ENCODE results near the gene SLC25A24.

SLC25A24 gene

DNA sequence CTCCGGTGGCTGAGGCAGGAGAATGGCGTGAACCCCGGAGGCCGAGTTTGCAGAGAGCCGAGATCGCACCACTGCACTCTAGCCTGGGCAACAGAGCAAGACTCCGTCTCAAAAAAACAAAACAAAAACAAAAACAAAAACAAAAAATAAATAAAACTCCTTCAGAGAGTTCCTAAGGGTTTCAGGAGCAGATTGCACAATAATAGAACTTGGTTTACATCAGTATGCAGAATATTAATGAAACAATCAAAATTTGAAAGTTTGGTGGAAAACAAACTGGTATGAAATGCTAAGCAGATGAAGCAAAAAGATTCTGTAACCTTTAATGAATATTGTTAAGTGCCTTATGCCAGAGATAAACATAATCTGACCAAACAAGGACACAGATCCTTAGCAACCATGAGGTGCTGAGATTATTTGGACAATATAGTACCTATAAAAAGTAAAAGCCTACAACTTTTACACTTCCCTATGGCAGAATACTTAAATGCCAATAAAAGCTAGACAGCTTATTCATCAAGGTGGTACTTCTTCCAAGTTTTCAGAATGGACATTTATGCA lies 41.2 kb downstream of the SLC25A24 start:
- Histone ChIP-seq H3K4me1 (ENCODE audit: control insufficient read depth, low read length) (no peaks in the 10 kb centered on the region), H3F3A (ENCODE audit: control insufficient read depth, insufficient read depth) (0 out of 2 replicates have a peak, but pooled peaks cover 3% of the 10 kb centered on the region), H3K79me2 (ENCODE audit: control insufficient read depth, low read length) (no peaks in the 10 kb centered on the region), H3K27me3 (ENCODE audit: control insufficient read depth, low read length) (no peaks in the 10 kb centered on the region), H3K4me2 (ENCODE audit: low read length) (no peak overlapping the region), H3K9me3 (ENCODE audit: control insufficient read depth, insufficient read depth, low read length) (no peaks in the 10 kb centered on the region), H3K9me2 (replicated peaks; ENCODE audit: control insufficient read depth, low read length) (no peaks in the 10 kb centered on the region), H4K20me1 (ENCODE audit: control insufficient read depth, insufficient read depth, low read depth, low read length) (no peaks in the 10 kb centered on the region), H3K4me3 (ENCODE audit: low read length) (no peak overlapping the region), H3K36me3 (ENCODE audit: control insufficient read depth, low read length) (no peaks in the 10 kb centered on the region), H3K27ac (ENCODE audit: low read depth, low read length) (no peak overlapping the region)
- TF ChIP-seq, protein P1, sequence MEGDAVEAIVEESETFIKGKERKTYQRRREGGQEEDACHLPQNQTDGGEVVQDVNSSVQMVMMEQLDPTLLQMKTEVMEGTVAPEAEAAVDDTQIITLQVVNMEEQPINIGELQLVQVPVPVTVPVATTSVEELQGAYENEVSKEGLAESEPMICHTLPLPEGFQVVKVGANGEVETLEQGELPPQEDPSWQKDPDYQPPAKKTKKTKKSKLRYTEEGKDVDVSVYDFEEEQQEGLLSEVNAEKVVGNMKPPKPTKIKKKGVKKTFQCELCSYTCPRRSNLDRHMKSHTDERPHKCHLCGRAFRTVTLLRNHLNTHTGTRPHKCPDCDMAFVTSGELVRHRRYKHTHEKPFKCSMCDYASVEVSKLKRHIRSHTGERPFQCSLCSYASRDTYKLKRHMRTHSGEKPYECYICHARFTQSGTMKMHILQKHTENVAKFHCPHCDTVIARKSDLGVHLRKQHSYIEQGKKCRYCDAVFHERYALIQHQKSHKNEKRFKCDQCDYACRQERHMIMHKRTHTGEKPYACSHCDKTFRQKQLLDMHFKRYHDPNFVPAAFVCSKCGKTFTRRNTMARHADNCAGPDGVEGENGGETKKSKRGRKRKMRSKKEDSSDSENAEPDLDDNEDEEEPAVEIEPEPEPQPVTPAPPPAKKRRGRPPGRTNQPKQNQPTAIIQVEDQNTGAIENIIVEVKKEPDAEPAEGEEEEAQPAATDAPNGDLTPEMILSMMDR (IDR thresholded peaks at IDR 0.05; ENCODE audit: low read depth, low read length, poor library complexity, severe bottlenecking): no peak
- TF ChIP-seq EZH2phosphoT487 (IDR thresholded peaks at IDR 0.05; ENCODE audit: borderline replicate concordance, low read length): no peak

- Histone ChIP-seq H3K27ac (ENCODE audit: low read depth, low read length) (no peak overlapping the region), H3K4me3 (ENCODE audit: low read length) (no peak overlapping the region), H3F3A (ENCODE audit: control insufficient read depth, insufficient read depth) (no peaks in the 10 kb centered on the region), H3K36me3 (ENCODE audit: control insufficient read depth, low read length) (no peaks in the 10 kb centered on the region), H3K9me2 (replicated peaks; ENCODE audit: control insufficient read depth, low read length) (no peaks in the 10 kb centered on the region), H4K20me1 (ENCODE audit: control insufficient read depth, insufficient read depth, low read depth, low read length) (no peaks in the 10 kb centered on the region), H3K4me1 (ENCODE audit: control insufficient read depth, low read length) (no peaks in the 10 kb centered on the region), H3K9me3 (ENCODE audit: control insufficient read depth, insufficient read depth, low read length) (no peaks in the 10 kb centered on the region), H3K27me3 (ENCODE audit: control insufficient read depth, low read length) (no peaks in the 10 kb centered on the region), H3K79me2 (ENCODE audit: control insufficient read depth, low read length) (no peaks in the 10 kb centered on the region), H3K4me2 (ENCODE audit: low read length) (no peak overlapping the region)
- TF ChIP-seq, protein P1 (IDR thresholded peaks at IDR 0.05; ENCODE audit: low read depth, low read length, poor library complexity, severe bottlenecking): no peak
- TF ChIP-seq EZH2phosphoT487 (IDR thresholded peaks at IDR 0.05; ENCODE audit: borderline replicate concordance, low read length): no peak
Observed at GRCh38 chr1:108154314-108154713, 45.8 kb downstream of the SLC25A24 start.

- no peak overlapping the region for H3K27ac ChIP-seq (ENCODE audit: low read depth, low read length)
- H3F3A ChIP-seq (ENCODE audit: control insufficient read depth, insufficient read depth): no peaks in the 10 kb centered on the region
- H3K9me3 ChIP-seq (ENCODE audit: control insufficient read depth, insufficient read depth, low read length): no peaks in the 10 kb centered on the region
- H3K4me3 ChIP-seq (ENCODE audit: low read length): no peak overlapping the region
- H3K4me2 ChIP-seq (ENCODE audit: low read length): no peak overlapping the region
- H3K36me3 ChIP-seq (ENCODE audit: control insufficient read depth, low read length): peaks cover 5% of the 10 kb centered on the region; the same call in 1 of the 2 replicates
- no peaks in the 10 kb centered on the region for H3K27me3 ChIP-seq (ENCODE audit: control insufficient read depth, low read length)
- H3K79me2 ChIP-seq (ENCODE audit: control insufficient read depth, low read length): no peaks in the 10 kb centered on the region
- H4K20me1 ChIP-seq (ENCODE audit: control insufficient read depth, insufficient read depth, low read depth, low read length): no peaks in the 10 kb centered on the region
- H3K4me1 ChIP-seq (ENCODE audit: control insufficient read depth, low read length): no peaks in the 10 kb centered on the region
- no peak for TF ChIP-seq EZH2phosphoT487 (IDR thresholded peaks at IDR 0.05; ENCODE audit: borderline replicate concordance, low read length)
- TF ChIP-seq, protein P1 (IDR thresholded peaks at IDR 0.05; ENCODE audit: low read depth, low read length, poor library complexity, severe bottlenecking): no peak
- H3K9me2 ChIP-seq (replicated peaks; ENCODE audit: control insufficient read depth, low read length): no peaks in the 10 kb centered on the region
Observed at GRCh38 chr1:108152782-108153222, 47.3 kb downstream of the SLC25A24 start.

Measured in DOHH2 (cell line).